ENCODE results near the gene SH3RF3. TPM values are rescaled to one million over a fixed set of nuclear protein-coding genes. Genes with fewer than 3 reads are reported as not detected.
A peak's percentile ranks its signal among the peaks of the same experiment; 100 is the strongest.

The SH3RF3 gene
- not detected in 2 replicates for total RNA-seq (2011; cell fraction: chromatin; rRNA removed; ENCODE audit: low replicate concordance)
- not detected in 2 replicates for total RNA-seq (2011; cell fraction: nucleolus; rRNA removed)
- total RNA-seq (2011; cell fraction: nucleoplasm; rRNA removed): not detected in 2 replicates
- not detected in 2 replicates for total RNA-seq (2014; rRNA removed)
- not detected in 2 replicates for total RNA-seq (2014; rRNA removed; fragmentation: Illumina TruSeq; extraction: Trizol)
- not detected in 2 replicates for total RNA-seq (2015; rRNA removed; fragmentation: Illumina TruSeq; extraction: Trizol)
- total RNA-seq (2021): 0.02 TPM in 2 replicates
- not detected in 2 replicates for polyA plus RNA-seq (2011; rRNA removed)
- polyA plus RNA-seq (2011; cell fraction: cytosol; rRNA removed): not detected in 2 replicates
- polyA plus RNA-seq (2011; cell fraction: nucleus; rRNA removed): not detected in 2 replicates
- polyA plus RNA-seq (2012): 0.28 TPM in 1 of 2 replicates, not detected in the other
- not detected in 2 replicates for polyA plus RNA-seq (2014; fragmentation: Illumina TruSeq; extraction: Trizol)
- polyA plus RNA-seq (2014; fragmentation: Nextera tagmentation; extraction: Ambion mirVana): not detected
- polyA plus RNA-seq (2014; rRNA removed): not detected in 2 replicates
- not detected in 2 replicates for polyA minus RNA-seq (2011; rRNA and poly(A)+ RNA removed)
- not detected in 2 replicates for polyA minus RNA-seq (2011; cell fraction: cytosol; rRNA and poly(A)+ RNA removed)
- not detected in 2 replicates for polyA minus RNA-seq (2011; cell fraction: nucleus; rRNA and poly(A)+ RNA removed)
- percentile 4 among the genes with signal in this experiment for Bru-seq, nascent RNA
- BruChase-seq, experiment 1, labeled RNA remaining after a 2-hour chase: percentile 4 among the genes with signal in this experiment
- BruChase-seq, experiment 2, labeled RNA remaining after a 6-hour chase: percentile 8 among the genes with signal in this experiment
- long read RNA-seq, experiment 1: 0 reads
- long read RNA-seq, experiment 2: 0 reads
- long read RNA-seq, experiment 3: 0 reads

- H3K36me3 ChIP-seq (ENCODE audit: control insufficient read depth, insufficient read depth, low read length): no peaks in the 10 kb centered on the region
- intact Hi-C loops (cut with micrococcal nuclease) (loop anchor here (1.0 kb wide), 1 partner anchor 382 kb away; no protein-coding TSS in a partner anchor), in situ Hi-C loops (cut with MboI) (loop anchor here (10.0 kb wide), 1 partner anchor 376 kb away; no protein-coding TSS in a partner anchor)
- no peak within 1 kb of the TSS for H3K9ac ChIP-seq (ENCODE audit: insufficient read depth in 1 of 2, low read depth in 2 of 2, low read length in 2 of 2)
- no peak within 1 kb of the TSS for H3K27ac ChIP-seq (ENCODE audit: extremely low read depth, low read depth, low read length)
- no peak within 1 kb of the TSS for H3K4me2 ChIP-seq (ENCODE audit: insufficient read depth, low read length)
- no peaks in the 10 kb centered on the region for H4K20me1 ChIP-seq (replicated peaks; ENCODE audit: control insufficient read depth, insufficient read depth, low read length)
- DNase-seq (ENCODE audit: extremely low read depth in 1 of 4, low spot score in 3 of 4) (no peak), ATAC-seq (no peak), FAIRE-seq (no peak)
- H3K4me1 ChIP-seq (replicated peaks in 1 of 2; ENCODE audit: control insufficient read depth in 2 of 2, insufficient read depth in 2 of 2, low read length in 2 of 2): peaks cover 0 to 6% of the 10 kb centered on the region in 2 experiments; a peak in 2 of 5 replicates
- no peak within 1 kb of the TSS for H2AFZ ChIP-seq (ENCODE audit: low read depth, low read length)
- 54% methylated on average over 22 of the region's 85 CpGs for WGBS (ENCODE audit: insufficient coverage, low coverage, missing lambda C conversion rate)
- ChIA-PET CTCF (ENCODE audit: low intra/inter-chr PET ratio) (no interaction called here), POLR2A (no interaction called here)
- peaks cover 2 to 23% of the 10 kb centered on the region in 2 experiments; a peak in 3 of 5 replicates for H3K27me3 ChIP-seq (ENCODE audit: control insufficient read depth in 2 of 2, insufficient read depth in 2 of 2, low read length in 2 of 2)
- H3K9me1 ChIP-seq (ENCODE audit: control insufficient read depth, insufficient read depth, low read length): no peaks in the 10 kb centered on the region
- BruUV-seq (replicated peaks): no TSS peak
- H3K9me3 ChIP-seq (replicated peaks; ENCODE audit: control insufficient read depth, insufficient read depth, low read depth, low read length): no peaks in the 10 kb centered on the region
- H3K79me2 ChIP-seq (ENCODE audit: control insufficient read depth, insufficient read depth, low read length): no peaks in the 10 kb centered on the region
- H3K4me3 ChIP-seq: no peak within 1 kb of the TSS
- TF ChIP-seq SMAD4 (CRISPR knock-in tag; conservative IDR thresholded peaks at IDR 0.05) (no peak), BCLAF1 (IDR thresholded peaks at IDR 0.05; ENCODE audit: borderline replicate concordance in 1 of 2, control insufficient read depth in 1 of 2, low read depth in 2 of 2, low read length in 1 of 2) (no peak), MAFK (IDR thresholded peaks at IDR 0.05; ENCODE audit: low read length) (no peak), ZFPM2 (CRISPR knock-in tag; IDR thresholded peaks at IDR 0.05) (no peak), KDM2B (CRISPR knock-in tag; IDR thresholded peaks at IDR 0.05) (no peak), MTF1 (CRISPR knock-in tag; IDR thresholded peaks at IDR 0.05; ENCODE audit: borderline replicate concordance) (no peak), ZBED1 (IDR thresholded peaks at IDR 0.05) (no peak), CTCFL (IDR thresholded peaks at IDR 0.05; ENCODE audit: borderline replicate concordance, insufficient read depth, low read depth, low read length, poor library complexity, severe bottlenecking) (no peak), FOS (IDR thresholded peaks at IDR 0.05; ENCODE audit: extremely low read depth, insufficient read length) (no peak)
- TF ChIP-seq, protein P1, sequence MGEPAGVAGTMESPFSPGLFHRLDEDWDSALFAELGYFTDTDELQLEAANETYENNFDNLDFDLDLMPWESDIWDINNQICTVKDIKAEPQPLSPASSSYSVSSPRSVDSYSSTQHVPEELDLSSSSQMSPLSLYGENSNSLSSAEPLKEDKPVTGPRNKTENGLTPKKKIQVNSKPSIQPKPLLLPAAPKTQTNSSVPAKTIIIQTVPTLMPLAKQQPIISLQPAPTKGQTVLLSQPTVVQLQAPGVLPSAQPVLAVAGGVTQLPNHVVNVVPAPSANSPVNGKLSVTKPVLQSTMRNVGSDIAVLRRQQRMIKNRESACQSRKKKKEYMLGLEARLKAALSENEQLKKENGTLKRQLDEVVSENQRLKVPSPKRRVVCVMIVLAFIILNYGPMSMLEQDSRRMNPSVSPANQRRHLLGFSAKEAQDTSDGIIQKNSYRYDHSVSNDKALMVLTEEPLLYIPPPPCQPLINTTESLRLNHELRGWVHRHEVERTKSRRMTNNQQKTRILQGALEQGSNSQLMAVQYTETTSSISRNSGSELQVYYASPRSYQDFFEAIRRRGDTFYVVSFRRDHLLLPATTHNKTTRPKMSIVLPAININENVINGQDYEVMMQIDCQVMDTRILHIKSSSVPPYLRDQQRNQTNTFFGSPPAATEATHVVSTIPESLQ (CRISPR knock-in tag; IDR thresholded peaks at IDR 0.05): no peak
Observed at GRCh38 chr2:109128616-109129355, at the start of gene SH3RF3. Gene SH3RF3, plus strand, starts transcription at chr2:109129205.
